ENCODE measurements around the gene KIF21B. TPM values are rescaled to one million over a fixed set of nuclear protein-coding genes. Genes with fewer than 3 reads are reported as not detected.

The KIF21B gene
- total RNA-seq, 1 experiment from 2014 or later: 0.66 TPM

- POLR2A ChIA-PET (ENCODE audit: unreplicated experiment): interaction anchor here (0.5 kb wide), 1 partner anchor 54 kb away, joined by 3 read pairs; no protein-coding TSS in a partner anchor
- Histone ChIP-seq H2AFZ (ENCODE audit: low read length) (no peak overlapping the region), H3K27ac (ENCODE audit: low read length) (no peak overlapping the region), H3K36me3 (ENCODE audit: low read depth, low read length) (no peaks in the 10 kb centered on the region), H3K79me2 (ENCODE audit: low read length) (no peaks in the 10 kb centered on the region), H3K27me3 (ENCODE audit: low read length) (peaks cover 83% of the 10 kb centered on the region), H3K9me2 (replicated peaks; ENCODE audit: low read length) (no peaks in the 10 kb centered on the region), H4K20me1 (ENCODE audit: low read length) (no peaks in the 10 kb centered on the region), H3K9ac (ENCODE audit: low read length) (no peak overlapping the region), H3K9me3 (ENCODE audit: low read length) (no peaks in the 10 kb centered on the region), H3K4me3 (ENCODE audit: low read length) (no peak overlapping the region), H3F3A (ENCODE audit: low read length, unreplicated experiment) (no peaks in the 10 kb centered on the region), H3K4me2 (ENCODE audit: low read length) (no peak overlapping the region), H3K4me1 (ENCODE audit: insufficient read depth, low read length) (no peaks in the 10 kb centered on the region)
- ATAC-seq (no peak), DNase-seq (no peak)
- TF ChIP-seq EZH2 (IDR thresholded peaks at IDR 0.05; ENCODE audit: low read length, unreplicated experiment) (no peak), EZH2phosphoT487 (IDR thresholded peaks at IDR 0.05; ENCODE audit: borderline replicate concordance, low read length) (no peak), CTCF (conservative IDR thresholded peaks at IDR 0.05; ENCODE audit: low read depth, low read length) (no peak)
- CTCF ChIA-PET: interaction anchor here (0.6 to 1.0 kb wide), 3 partner anchors 16 to 311 kb away, joined by 3 to 5 read pairs (median 3); no protein-coding TSS in a partner anchor
- intact Hi-C loops (cut with micrococcal nuclease): no loop called here
- no TSS peak for BruUV-seq (replicated peaks)
Measured at GRCh38 chr1:201026234-201026633, 2.7 kb upstream of the KIF21B start.

GRCh38 chr1:201025571-201026002, 2.1 kb upstream of the KIF21B start:
- peak; percentile 44; the same call in 1 of the 2 replicates for ATAC-seq
- intact Hi-C loops (cut with micrococcal nuclease): no loop called here
- Histone ChIP-seq H3K4me2 (ENCODE audit: low read length) (no peak overlapping the region), H3K27me3 (ENCODE audit: low read length) (peaks cover 76% of the 10 kb centered on the region), H3F3A (ENCODE audit: low read length, unreplicated experiment) (no peaks in the 10 kb centered on the region), H3K36me3 (ENCODE audit: low read depth, low read length) (no peaks in the 10 kb centered on the region), H3K79me2 (ENCODE audit: low read length) (no peaks in the 10 kb centered on the region), H3K4me3 (ENCODE audit: low read length) (no peak overlapping the region), H3K4me1 (ENCODE audit: insufficient read depth, low read length) (no peaks in the 10 kb centered on the region), H3K9me2 (replicated peaks; ENCODE audit: low read length) (no peaks in the 10 kb centered on the region), H2AFZ (ENCODE audit: low read length) (no peak overlapping the region), H3K9ac (ENCODE audit: low read length) (no peak overlapping the region), H4K20me1 (ENCODE audit: low read length) (no peaks in the 10 kb centered on the region), H3K27ac (ENCODE audit: low read length) (no peak overlapping the region), H3K9me3 (ENCODE audit: low read length) (no peaks in the 10 kb centered on the region)
- no TSS peak for BruUV-seq (replicated peaks)
- CTCF ChIA-PET: interaction anchor here (0.5 to 1.0 kb wide), 4 partner anchors 17 to 136 kb away, joined by 3 to 4 read pairs (median 3); no protein-coding TSS in a partner anchor
- POLR2A ChIA-PET (ENCODE audit: unreplicated experiment): interaction anchor here (0.5 kb wide), 1 partner anchor 55 kb away, joined by 3 read pairs; no protein-coding TSS in a partner anchor
- peak; percentile 47 for DNase-seq
- TF ChIP-seq EZH2 (IDR thresholded peaks at IDR 0.05; ENCODE audit: low read length, unreplicated experiment) (no peak), EZH2phosphoT487 (IDR thresholded peaks at IDR 0.05; ENCODE audit: borderline replicate concordance, low read length) (no peak), CTCF (conservative IDR thresholded peaks at IDR 0.05; ENCODE audit: low read depth, low read length) (peak; percentile 68)

- no peak for TF ChIP-seq EZH2phosphoT487 (IDR thresholded peaks at IDR 0.05; ENCODE audit: borderline replicate concordance, low read length)
- no peak for TF ChIP-seq EZH2 (IDR thresholded peaks at IDR 0.05; ENCODE audit: low read length, unreplicated experiment)
- no peak for TF ChIP-seq CTCF (conservative IDR thresholded peaks at IDR 0.05; ENCODE audit: low read depth, low read length)
- Histone ChIP-seq H3K9me2 (replicated peaks; ENCODE audit: low read length) (no peaks in the 10 kb centered on the region), H4K20me1 (ENCODE audit: low read length) (no peaks in the 10 kb centered on the region), H3K4me2 (ENCODE audit: low read length) (no peak overlapping the region), H3K27me3 (ENCODE audit: low read length) (peaks cover 67% of the 10 kb centered on the region), H3K4me1 (ENCODE audit: insufficient read depth, low read length) (peaks cover 3% of the 10 kb centered on the region), H3K4me3 (ENCODE audit: low read length) (no peak overlapping the region), H2AFZ (ENCODE audit: low read length) (no peak overlapping the region), H3K27ac (ENCODE audit: low read length) (no peak overlapping the region), H3F3A (ENCODE audit: low read length, unreplicated experiment) (no peaks in the 10 kb centered on the region), H3K9ac (ENCODE audit: low read length) (no peak overlapping the region), H3K79me2 (ENCODE audit: low read length) (no peaks in the 10 kb centered on the region), H3K36me3 (ENCODE audit: low read depth, low read length) (no peaks in the 10 kb centered on the region), H3K9me3 (ENCODE audit: low read length) (no peaks in the 10 kb centered on the region)
- DNase-seq (no peak), ATAC-seq (no peak)
- intact Hi-C loops (cut with micrococcal nuclease): no loop called here
- CTCF ChIA-PET: no interaction called here
- POLR2A ChIA-PET (ENCODE audit: unreplicated experiment): no interaction called here
- BruUV-seq (replicated peaks): no TSS peak
Measured at GRCh38 chr1:201024625-201024998, 1.1 kb upstream of the KIF21B start.

Data from PC-3 (cell line).